ENCODE data around the gene GRAPL. TPM values are rescaled to one million over a fixed set of nuclear protein-coding genes. Genes with fewer than 3 reads are reported as not detected.
"Not testable (repeated sequence)": the region's sequence is repeated elsewhere in the genome, so short reads cannot be mapped to it uniquely, and the experiment has no call there.

Gene GRAPL
- total RNA-seq, 1 donor from 2014 or later = 1.7 TPM

DNA sequence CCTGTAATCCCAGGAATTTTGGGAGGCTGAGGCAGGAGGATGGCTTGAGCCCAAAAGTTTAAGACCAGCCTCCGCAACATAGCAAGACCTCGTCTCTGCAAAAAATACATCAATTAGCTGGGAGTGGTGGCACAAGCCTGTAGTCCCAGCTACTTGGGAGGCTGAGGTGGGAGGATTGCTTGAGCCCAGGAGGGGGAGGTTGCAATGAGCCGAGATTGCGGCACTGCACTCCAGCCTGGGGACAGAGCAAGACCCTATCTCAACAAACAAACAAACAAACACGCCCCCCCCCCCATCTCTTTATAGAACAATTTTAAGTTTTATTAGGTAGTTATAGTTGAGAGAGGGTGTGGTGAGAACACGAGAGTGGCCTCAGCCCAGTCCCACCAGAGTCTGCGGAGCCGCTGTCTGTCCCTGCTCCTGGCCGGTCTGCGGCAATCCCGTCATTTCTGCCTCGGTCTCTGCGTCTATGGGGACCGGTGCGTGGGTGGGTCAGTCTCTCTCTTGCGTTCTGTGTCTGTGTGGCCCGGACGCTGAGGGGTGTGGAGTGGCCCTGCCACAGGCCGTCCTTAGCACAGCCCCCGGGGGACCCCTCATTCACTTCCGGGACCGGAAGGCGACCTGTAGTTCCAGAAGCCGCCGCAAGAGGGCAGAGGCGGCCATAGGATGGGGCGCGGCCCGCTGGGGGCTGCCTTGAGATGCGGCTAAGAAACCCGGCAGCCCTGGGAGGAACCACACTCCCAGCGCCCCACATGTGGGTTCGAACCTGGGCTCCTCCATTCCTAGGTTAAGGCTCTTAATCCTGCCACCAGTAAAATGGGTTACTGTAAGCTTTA lies 53.9 kb downstream of the GRAPL start:
- intact Hi-C loops (cut with DNase I); DNase-seq (ENCODE audit: low spot score): not testable (repeated sequence)

DNA sequence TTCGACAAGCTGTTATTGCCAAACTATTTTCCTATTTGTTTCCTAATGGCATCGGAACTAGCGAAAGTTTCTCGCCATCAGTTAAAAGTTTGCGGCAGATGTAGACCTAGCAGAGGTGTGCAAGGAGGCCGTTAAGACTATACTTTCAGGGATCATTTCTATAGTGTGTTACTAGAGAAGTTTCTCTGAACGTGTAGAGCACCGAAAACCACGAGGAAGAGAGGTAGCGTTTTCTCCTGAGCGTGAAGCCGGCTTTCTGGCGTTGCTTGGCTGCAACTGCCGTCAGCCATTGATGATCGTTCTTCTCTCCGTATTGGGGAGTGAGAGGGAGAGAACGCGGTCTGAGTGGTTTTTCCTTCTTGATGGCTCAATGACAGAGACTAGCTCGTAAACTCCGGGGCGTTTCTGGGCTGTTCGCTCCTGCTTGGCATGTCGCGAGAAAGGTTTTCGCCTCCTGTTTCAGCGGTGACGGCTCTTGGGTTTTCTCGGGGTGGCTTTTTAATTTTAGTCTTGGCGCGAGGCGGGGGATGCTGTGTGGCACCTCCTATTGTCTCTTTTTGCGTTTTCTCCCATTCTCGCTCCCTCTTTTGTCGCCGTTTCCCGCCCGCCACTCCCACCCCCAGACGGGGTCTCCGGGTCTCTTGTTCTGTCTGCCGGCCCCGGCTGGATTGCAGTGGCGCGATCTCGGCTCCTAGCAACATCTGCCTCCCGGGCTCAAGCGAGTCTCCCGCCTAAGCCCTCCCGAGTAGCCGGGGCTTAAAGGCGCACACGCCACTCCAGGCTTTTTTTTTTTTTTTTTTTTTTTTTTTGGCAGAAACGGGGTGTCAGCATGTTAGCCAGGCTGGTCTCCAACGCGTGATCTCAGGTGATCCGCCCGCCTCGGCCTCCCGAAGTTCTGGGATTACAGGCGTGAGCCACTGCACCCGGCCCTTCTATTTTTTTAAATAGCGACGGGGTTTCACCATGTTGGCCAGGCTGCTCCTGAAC lies 60.8 kb downstream of the GRAPL start:
- intact Hi-C loops (cut with DNase I); DNase-seq (ENCODE audit: low spot score): not testable (repeated sequence)

DNA sequence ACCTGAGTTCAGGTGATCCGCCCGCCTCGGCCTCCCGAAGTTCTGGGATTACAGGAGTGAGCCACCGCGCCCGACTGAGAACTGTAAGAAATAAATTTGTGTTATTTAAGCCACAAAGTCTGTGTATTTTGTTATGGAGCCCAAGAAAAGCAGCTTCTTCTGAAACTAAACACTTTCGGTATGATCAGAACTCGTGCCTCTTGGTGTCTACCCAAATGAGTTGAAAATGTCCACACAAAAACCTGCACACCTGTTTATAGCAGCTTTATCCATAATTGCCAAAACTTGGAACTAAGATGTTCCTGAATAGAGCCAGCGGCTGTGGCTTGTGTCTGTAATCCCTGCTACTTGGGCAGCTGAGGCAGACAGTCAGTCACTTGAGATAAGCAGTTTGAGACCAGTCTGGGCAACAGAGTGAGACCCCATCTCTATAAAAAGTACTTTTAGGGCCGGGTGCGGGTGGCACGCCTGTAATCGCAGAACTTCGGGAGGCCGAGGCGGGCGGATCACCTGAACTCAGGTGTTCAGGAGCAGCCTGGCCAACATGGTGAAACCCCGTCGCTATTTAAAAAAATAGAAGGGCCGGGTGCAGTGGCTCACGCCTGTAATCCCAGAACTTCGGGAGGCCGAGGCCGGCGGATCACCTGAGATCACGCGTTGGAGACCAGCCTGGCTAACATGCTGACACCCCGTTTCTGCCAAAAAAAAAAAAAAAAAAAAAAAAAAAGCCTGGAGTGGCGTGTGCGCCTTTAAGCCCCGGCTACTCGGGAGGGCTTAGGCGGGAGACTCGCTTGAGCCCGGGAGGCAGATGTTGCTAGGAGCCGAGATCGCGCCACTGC lies 61.7 kb downstream of the GRAPL start:
- intact Hi-C loops (cut with DNase I); DNase-seq (ENCODE audit: low spot score): not testable (repeated sequence)

DNA sequence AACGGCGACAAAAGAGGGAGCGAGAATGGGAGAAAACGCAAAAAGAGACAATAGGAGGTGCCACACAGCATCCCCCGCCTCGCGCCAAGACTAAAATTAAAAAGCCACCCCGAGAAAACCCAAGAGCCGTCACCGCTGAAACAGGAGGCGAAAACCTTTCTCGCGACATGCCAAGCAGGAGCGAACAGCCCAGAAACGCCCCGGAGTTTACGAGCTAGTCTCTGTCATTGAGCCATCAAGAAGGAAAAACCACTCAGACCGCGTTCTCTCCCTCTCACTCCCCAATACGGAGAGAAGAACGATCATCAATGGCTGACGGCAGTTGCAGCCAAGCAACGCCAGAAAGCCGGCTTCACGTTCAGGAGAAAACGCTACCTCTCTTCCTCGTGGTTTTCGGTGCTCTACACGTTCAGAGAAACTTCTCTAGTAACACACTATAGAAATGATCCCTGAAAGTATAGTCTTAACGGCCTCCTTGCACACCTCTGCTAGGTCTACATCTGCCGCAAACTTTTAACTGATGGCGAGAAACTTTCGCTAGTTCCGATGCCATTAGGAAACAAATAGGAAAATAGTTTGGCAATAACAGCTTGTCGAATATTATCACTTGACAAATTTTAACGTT lies 62.5 kb downstream of the GRAPL start:
- DNase-seq (ENCODE audit: low spot score); intact Hi-C loops (cut with DNase I): not testable (repeated sequence)

DNA sequence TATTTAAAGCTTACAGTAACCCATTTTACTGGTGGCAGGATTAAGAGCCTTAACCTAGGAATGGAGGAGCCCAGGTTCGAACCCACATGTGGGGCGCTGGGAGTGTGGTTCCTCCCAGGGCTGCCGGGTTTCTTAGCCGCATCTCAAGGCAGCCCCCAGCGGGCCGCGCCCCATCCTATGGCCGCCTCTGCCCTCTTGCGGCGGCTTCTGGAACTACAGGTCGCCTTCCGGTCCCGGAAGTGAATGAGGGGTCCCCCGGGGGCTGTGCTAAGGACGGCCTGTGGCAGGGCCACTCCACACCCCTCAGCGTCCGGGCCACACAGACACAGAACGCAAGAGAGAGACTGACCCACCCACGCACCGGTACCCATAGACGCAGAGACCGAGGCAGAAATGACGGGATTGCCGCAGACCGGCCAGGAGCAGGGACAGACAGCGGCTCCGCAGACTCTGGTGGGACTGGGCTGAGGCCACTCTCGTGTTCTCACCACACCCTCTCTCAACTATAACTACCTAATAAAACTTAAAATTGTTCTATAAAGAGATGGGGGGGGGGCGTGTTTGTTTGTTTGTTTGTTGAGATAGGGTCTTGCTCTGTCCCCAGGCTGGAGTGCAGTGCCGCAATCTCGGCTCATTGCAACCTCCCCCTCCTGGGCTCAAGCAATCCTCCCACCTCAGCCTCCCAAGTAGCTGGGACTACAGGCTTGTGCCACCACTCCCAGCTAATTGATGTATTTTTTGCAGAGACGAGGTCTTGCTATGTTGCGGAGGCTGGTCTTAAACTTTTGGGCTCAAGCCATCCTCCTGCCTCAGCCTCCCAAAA lies 69.2 kb downstream of the GRAPL start:
- DNase-seq (ENCODE audit: low spot score) = peak; percentile 60

DNA sequence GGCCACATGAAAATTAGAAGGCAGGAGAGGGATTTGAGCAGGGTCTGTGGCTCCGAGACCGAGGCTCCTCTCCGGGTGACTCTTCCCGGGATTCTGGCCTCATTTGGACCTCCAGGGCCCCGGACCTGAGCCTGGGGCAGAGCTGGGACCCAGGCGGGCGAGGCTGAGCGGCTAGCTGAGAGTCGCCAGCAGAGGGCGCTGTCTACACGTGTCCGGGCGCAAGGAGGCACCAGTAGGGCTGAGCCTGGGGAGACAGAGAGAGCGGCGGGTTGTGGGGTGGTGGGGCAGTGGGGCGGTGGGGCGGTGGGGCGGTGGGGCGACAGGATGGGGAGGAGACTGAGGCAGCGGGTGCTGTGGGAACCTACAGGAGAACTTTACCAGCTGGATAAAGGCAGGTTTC lies 75.1 kb downstream of the GRAPL start:
- intact Hi-C loops (cut with DNase I) = not testable (repeated sequence)

More for the DNA sequence above, 69.2 kb downstream of the GRAPL start:
- intact Hi-C loops (cut with DNase I) = not testable (repeated sequence)

DNA sequence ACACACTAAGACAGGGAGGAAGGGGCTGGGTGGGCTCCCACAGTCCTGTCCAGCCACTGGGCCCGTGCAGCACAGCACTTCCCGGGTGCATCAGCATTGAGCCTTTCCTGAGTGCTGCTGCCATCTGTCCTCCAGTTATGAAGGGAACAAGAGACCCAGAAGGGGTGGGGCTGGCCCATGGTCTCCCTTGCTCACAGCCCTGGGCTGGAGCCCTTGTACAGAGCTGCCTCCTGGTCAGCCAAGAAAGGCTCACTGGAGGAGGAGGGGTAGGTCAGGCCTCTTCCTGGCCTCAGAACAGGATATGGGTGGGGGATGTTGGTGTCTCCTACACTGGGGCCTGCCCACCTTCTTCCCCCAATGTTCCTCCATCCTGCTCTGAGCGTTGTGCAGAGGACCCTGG lies 76.0 kb downstream of the GRAPL start:
- intact Hi-C loops (cut with DNase I); DNase-seq (ENCODE audit: low spot score): not testable (repeated sequence)

More for the DNA sequence above, 75.1 kb downstream of the GRAPL start:
- not testable (repeated sequence) for DNase-seq (ENCODE audit: low spot score)

Other genes starting within 250 kb of the GRAPL start
- gene SLC5A10, start 175.4 kb upstream of the GRAPL start, total RNA-seq = 0.13 TPM
- gene FAM83G, start 122.8 kb upstream of the GRAPL start, total RNA-seq = 2.5 TPM
- 2.9 TPM for gene GRAP, start 80.6 kb upstream of the GRAPL start, total RNA-seq
- 78.4 TPM for gene EPN2, start 109.8 kb downstream of the GRAPL start, total RNA-seq
- 9.7 TPM for gene B9D1, start 235.1 kb downstream of the GRAPL start, total RNA-seq